IMR-90 (cell line): ENCODE measurements around the gene PSMD2.

Source experiments
- BHLHE40 ChIP-seq: fragments of 150-350 bp; IDR thresholded peaks from 2 replicates; pipeline ENCODE4 v1.6.1; 2016; ENCODE audit warnings: mild to moderate bottlenecking, low read depth, low read length
- CEBPB ChIP-seq: IDR thresholded peaks from 2 replicates; pipeline ENCODE4 v1.6.1; 2012; ENCODE audit warnings: low read depth, low read length, improper control_type of control experiment
- CTCF ChIP-seq: conservative IDR thresholded peaks from 2 replicates; pipeline ENCODE4 v1.5.1; 2012; ENCODE audit warnings: mild to moderate bottlenecking, low read depth, low read length, improper control_type of control experiment
- MAZ ChIP-seq: IDR thresholded peaks from 2 replicates; pipeline ENCODE4 v1.6.1; 2012; ENCODE audit warnings: low read depth, mild to moderate bottlenecking, low read length, improper control_type of control experiment, moderate library complexity, borderline replicate concordance
- MXI1 ChIP-seq: IDR thresholded peaks from 2 replicates; pipeline ENCODE4 v1.6.1; 2012; ENCODE audit warnings: low read depth, mild to moderate bottlenecking, low read length, moderate library complexity, borderline replicate concordance
- POLR2A ChIP-seq: IDR thresholded peaks from 2 replicates; pipeline ENCODE4 v1.6.1; 2012; ENCODE audit warnings: mild to moderate bottlenecking, low read depth, low read length
- RAD21 ChIP-seq: IDR thresholded peaks from 2 replicates; pipeline ENCODE4 v1.6.1; 2012; ENCODE audit warnings: low read length, improper control_type of control experiment
- RFX5 ChIP-seq: IDR thresholded peaks from 2 replicates; pipeline ENCODE4 v1.8.0; 2012; ENCODE audit warnings: low read depth, mild to moderate bottlenecking, low read length, moderate library complexity
- SMC3 ChIP-seq: fragments of 150-350 bp; IDR thresholded peaks from 2 replicates; pipeline ENCODE4 v1.6.1; 2016; ENCODE audit warnings: low read depth, mild to moderate bottlenecking, antibody characterized with exemption, low read length, moderate library complexity

GRCh38 chr3:184358124-184358767 lies 59.2 kb downstream of the PSMD2 start:
- no peak for TF ChIP-seq CTCF
- TF ChIP-seq RAD21, result no peak
- TF ChIP-seq MXI1, result no peak
- no peak for TF ChIP-seq POLR2A
- no peak for TF ChIP-seq MAZ
- no peak for TF ChIP-seq SMC3
- TF ChIP-seq BHLHE40, result no peak
- TF ChIP-seq CEBPB, result no peak
- TF ChIP-seq RFX5, result no peak
